Gastroesophageal sphincter (tissue), 3 donors: Measurements from ENCODE around the gene CBX8.

Source experiments
- EP300 ChIP-seq: sonication (generic); formaldehyde crosslinking; IDR thresholded peaks from one replicate; pipeline ENCODE4 v1.6.1; 2017; ENCODE audit warnings: antibody characterized with exemption, mild to moderate bottlenecking
- POLR2A ChIP-seq, 2 donors: fragments of 450-650 bp; IDR thresholded peaks; one replicate each; pipeline ENCODE4 v1.6.1; 2017; ENCODE audit warnings: antibody characterized with exemption in 2 of 2, mild to moderate bottlenecking in 2 of 2, moderate library complexity in 1 of 2
- TF ChIP-seq, protein P1 (sequence below), 4 experiments: fragments of 200-600 bp in 2 of 4; fragments of 450-650 bp in 2 of 4; sonication (generic) in 1 of 4; IDR thresholded peaks; one replicate each; pipeline ENCODE4 v1.5.1; 2017 to 2019; ENCODE audit warnings: antibody characterized with exemption in 4 of 4, mild to moderate bottlenecking in 2 of 4, moderate library complexity in 2 of 4

- TF ChIP-seq, protein P1, sequence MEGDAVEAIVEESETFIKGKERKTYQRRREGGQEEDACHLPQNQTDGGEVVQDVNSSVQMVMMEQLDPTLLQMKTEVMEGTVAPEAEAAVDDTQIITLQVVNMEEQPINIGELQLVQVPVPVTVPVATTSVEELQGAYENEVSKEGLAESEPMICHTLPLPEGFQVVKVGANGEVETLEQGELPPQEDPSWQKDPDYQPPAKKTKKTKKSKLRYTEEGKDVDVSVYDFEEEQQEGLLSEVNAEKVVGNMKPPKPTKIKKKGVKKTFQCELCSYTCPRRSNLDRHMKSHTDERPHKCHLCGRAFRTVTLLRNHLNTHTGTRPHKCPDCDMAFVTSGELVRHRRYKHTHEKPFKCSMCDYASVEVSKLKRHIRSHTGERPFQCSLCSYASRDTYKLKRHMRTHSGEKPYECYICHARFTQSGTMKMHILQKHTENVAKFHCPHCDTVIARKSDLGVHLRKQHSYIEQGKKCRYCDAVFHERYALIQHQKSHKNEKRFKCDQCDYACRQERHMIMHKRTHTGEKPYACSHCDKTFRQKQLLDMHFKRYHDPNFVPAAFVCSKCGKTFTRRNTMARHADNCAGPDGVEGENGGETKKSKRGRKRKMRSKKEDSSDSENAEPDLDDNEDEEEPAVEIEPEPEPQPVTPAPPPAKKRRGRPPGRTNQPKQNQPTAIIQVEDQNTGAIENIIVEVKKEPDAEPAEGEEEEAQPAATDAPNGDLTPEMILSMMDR (IDR thresholded peaks at IDR 0.05), result no peak
- TF ChIP-seq POLR2A (IDR thresholded peaks at IDR 0.05), result no peak
- TF ChIP-seq EP300, result no peak
Observed at GRCh38 chr17:79800325-79801155, 3.7 kb upstream of the CBX8 start.
